IMR-90 (cell line): ENCODE results near the gene SYNRG. TPM values are rescaled to one million over a fixed set of nuclear protein-coding genes. Genes with fewer than 3 reads are reported as not detected.

Source experiments
- ATAC-seq: fragments of 200-7000 bp; cut with Tn5 transposase; 2 replicates; pipeline ENCODE4 v1.9.1; 2020; ENCODE audit warnings: low read depth, mild to moderate bottlenecking, moderate library complexity
- BruUV-seq: library from RNA; stranded (reverse); fragments of 400-500 nt; replicated peaks from 2 replicates; lab custom pipeline; 2021; lab: Mats Ljungman, UMichigan
- CTCF ChIA-PET: fragments of 300-600 bp; formaldehyde crosslinking; extraction: SDS; loops from one replicate; lab custom pipeline; 2021; ENCODE audit warnings: antibody characterized with exemption; lab: Yijun Ruan, JAX
- POLR2A ChIA-PET: fragments of 300-600 bp; sonication (Branson Sonifier 250); formaldehyde crosslinking; loops from one replicate; lab custom pipeline; 2022; ENCODE audit warnings: antibody characterized with exemption; ENCODE audit not compliant: unreplicated experiment; lab: Charles Lee
- DNase-seq: peaks from one replicate; pipeline ENCODE4 v3.0.0; 2013
- H2AFZ ChIP-seq: replicated peaks from 2 replicates; pipeline ENCODE3; 2013; ENCODE audit warnings: low read length, mild to moderate bottlenecking; ENCODE audit not compliant: poor library complexity
- H2AK5ac ChIP-seq: 2 replicates; pipeline ENCODE4 v1.6.1; 2013; ENCODE audit warnings: low read depth, low read length, inconsistent platforms
- H2AK9ac ChIP-seq: replicated peaks from 2 replicates; pipeline ENCODE3; 2013; ENCODE audit warnings: mild to moderate bottlenecking, low read depth, low read length, moderate library complexity; ENCODE audit not compliant: poor library complexity
- H2BK120ac ChIP-seq: 2 replicates; pipeline ENCODE4 v1.6.1; 2013; ENCODE audit warnings: low read depth, low read length, inconsistent platforms
- H2BK15ac ChIP-seq: 3 replicates; pipeline ENCODE4 v1.6.1; 2013; ENCODE audit warnings: low read depth, low read length, inconsistent platforms
- H2BK20ac ChIP-seq: 2 replicates; pipeline ENCODE4 v1.6.1; 2013; ENCODE audit warnings: low read depth, mild to moderate bottlenecking, inconsistent platforms, low read length, moderate library complexity
- H2BK5ac ChIP-seq: 2 replicates; pipeline ENCODE4 v1.6.1; 2013; ENCODE audit warnings: mild to moderate bottlenecking, low read depth, low read length, inconsistent platforms; ENCODE audit not compliant: poor library complexity, severe bottlenecking
- H3K14ac ChIP-seq: replicated peaks from 2 replicates; pipeline ENCODE4 v1.6.1; 2013; ENCODE audit warnings: low read depth, low read length, inconsistent platforms
- H3K18ac ChIP-seq: 2 replicates; pipeline ENCODE4 v1.6.1; 2013; ENCODE audit warnings: low read depth, low read length, control low read depth
- H3K23ac ChIP-seq: 2 replicates; pipeline ENCODE4 v1.6.1; 2013; ENCODE audit warnings: low read depth, low read length, inconsistent platforms
- H3K27ac ChIP-seq: 2 replicates; pipeline ENCODE4 v1.5.1; 2013; ENCODE audit warnings: mild to moderate bottlenecking, control low read depth, low read length; ENCODE audit not compliant: insufficient read depth
- H3K27me3 ChIP-seq: 2 replicates; pipeline ENCODE4 v1.6.1; 2013; ENCODE audit warnings: low read length; ENCODE audit not compliant: control insufficient read depth, insufficient read depth
- H3K36me3 ChIP-seq: 2 replicates; pipeline ENCODE4 v1.6.1; 2013; ENCODE audit warnings: low read length, mixed read lengths; ENCODE audit not compliant: control insufficient read depth, insufficient read depth
- H3K4ac ChIP-seq: 2 replicates; pipeline ENCODE4 v1.6.1; 2013; ENCODE audit warnings: low read depth, low read length, inconsistent platforms
- H3K4me1 ChIP-seq: 2 replicates; pipeline ENCODE4 v1.6.1; 2013; ENCODE audit warnings: low read length, mixed read lengths; ENCODE audit not compliant: control insufficient read depth, insufficient read depth
- H3K4me2 ChIP-seq: 2 replicates; pipeline ENCODE4 v1.6.1; 2013; ENCODE audit warnings: low read depth, mild to moderate bottlenecking, control low read depth, low read length, moderate library complexity
- H3K4me3 ChIP-seq: 2 replicates; pipeline ENCODE4 v1.5.1; 2013; ENCODE audit warnings: low read depth, mild to moderate bottlenecking, control low read depth, low read length, moderate library complexity; ENCODE audit not compliant: insufficient read depth
- H3K56ac ChIP-seq: 2 replicates; pipeline ENCODE4 v1.6.1; 2013; ENCODE audit warnings: low read length, inconsistent platforms; ENCODE audit not compliant: insufficient read depth; ENCODE audit errors: extremely low read depth
- H3K79me1 ChIP-seq, 2 experiments: 2 replicates each; pipeline ENCODE4 v1.6.1; 2013; ENCODE audit warnings: low read length in 2 of 2, inconsistent platforms in 1 of 2, low read depth in 1 of 2
- H3K9ac ChIP-seq: 2 replicates; pipeline ENCODE4 v1.6.1; 2013; ENCODE audit warnings: low read depth, low read length, control low read depth
- H3K9me1 ChIP-seq: 2 replicates; pipeline ENCODE4 v1.6.1; 2013; ENCODE audit warnings: low read length, inconsistent platforms; ENCODE audit not compliant: insufficient read depth
- H3K9me3 ChIP-seq: 2 replicates; pipeline ENCODE4 v1.6.1; 2013; ENCODE audit warnings: low read length; ENCODE audit not compliant: control insufficient read depth, insufficient read depth
- H4K20me1 ChIP-seq: 2 replicates; pipeline ENCODE4 v1.6.1; 2013; ENCODE audit warnings: low read length, inconsistent platforms; ENCODE audit not compliant: insufficient read depth
- H4K5ac ChIP-seq: 2 replicates; pipeline ENCODE4 v1.6.1; 2013; ENCODE audit warnings: mild to moderate bottlenecking, low read depth, low read length, control low read depth
- H4K8ac ChIP-seq, 2 experiments: 2 replicates each; pipeline ENCODE4 v1.6.1; 2013; ENCODE audit warnings: low read depth in 2 of 2, low read length in 2 of 2, control low read depth in 1 of 2, inconsistent platforms in 1 of 2
- H4K91ac ChIP-seq: 2 replicates; pipeline ENCODE4 v1.6.1; 2013; ENCODE audit warnings: low read depth, low read length, inconsistent platforms; ENCODE audit not compliant: insufficient read depth
- BHLHE40 ChIP-seq: fragments of 150-350 bp; IDR thresholded peaks from 2 replicates; pipeline ENCODE4 v1.6.1; 2016; ENCODE audit warnings: mild to moderate bottlenecking, low read depth, low read length
- CEBPB ChIP-seq: IDR thresholded peaks from 2 replicates; pipeline ENCODE4 v1.6.1; 2012; ENCODE audit warnings: low read depth, low read length, improper control_type of control experiment
- CHD1 ChIP-seq: IDR thresholded peaks from 2 replicates; pipeline ENCODE4 v1.6.1; 2012; ENCODE audit warnings: low read depth, low read length, improper control_type of control experiment
- CTCF ChIP-seq: conservative IDR thresholded peaks from 2 replicates; pipeline ENCODE4 v1.5.1; 2012; ENCODE audit warnings: mild to moderate bottlenecking, low read depth, low read length, improper control_type of control experiment
- ELK1 ChIP-seq: fragments of 150-350 bp; IDR thresholded peaks from 2 replicates; pipeline ENCODE4 v1.6.1; 2016; ENCODE audit warnings: low read depth, mild to moderate bottlenecking, low read length, moderate library complexity, borderline replicate concordance
- FOS ChIP-seq: fragments of 150-350 bp; IDR thresholded peaks from 2 replicates; pipeline ENCODE4 v1.6.1; 2016; ENCODE audit warnings: low read depth, low read length
- MAFK ChIP-seq: IDR thresholded peaks from 2 replicates; pipeline ENCODE4 v1.6.1; 2012; ENCODE audit warnings: low read depth, low read length, improper control_type of control experiment
- MAZ ChIP-seq: IDR thresholded peaks from 2 replicates; pipeline ENCODE4 v1.6.1; 2012; ENCODE audit warnings: low read depth, mild to moderate bottlenecking, low read length, improper control_type of control experiment, moderate library complexity, borderline replicate concordance
- MXI1 ChIP-seq: IDR thresholded peaks from 2 replicates; pipeline ENCODE4 v1.6.1; 2012; ENCODE audit warnings: low read depth, mild to moderate bottlenecking, low read length, moderate library complexity, borderline replicate concordance
- NFE2L2 ChIP-seq: fragments of 150-350 bp; IDR thresholded peaks from 2 replicates; pipeline ENCODE4 v1.6.1; 2016; ENCODE audit warnings: low read depth, mild to moderate bottlenecking, low read length
- POLR2A ChIP-seq: IDR thresholded peaks from 2 replicates; pipeline ENCODE4 v1.6.1; 2012; ENCODE audit warnings: mild to moderate bottlenecking, low read depth, low read length
- RAD21 ChIP-seq: IDR thresholded peaks from 2 replicates; pipeline ENCODE4 v1.6.1; 2012; ENCODE audit warnings: low read length, improper control_type of control experiment
- RCOR1 ChIP-seq: IDR thresholded peaks from 2 replicates; pipeline ENCODE4 v1.6.1; 2012; ENCODE audit warnings: mild to moderate bottlenecking, low read length, improper control_type of control experiment; ENCODE audit not compliant: insufficient replicate concordance
- RFX5 ChIP-seq: IDR thresholded peaks from 2 replicates; pipeline ENCODE4 v1.8.0; 2012; ENCODE audit warnings: low read depth, mild to moderate bottlenecking, low read length, moderate library complexity
- SMC3 ChIP-seq: fragments of 150-350 bp; IDR thresholded peaks from 2 replicates; pipeline ENCODE4 v1.6.1; 2016; ENCODE audit warnings: low read depth, mild to moderate bottlenecking, antibody characterized with exemption, low read length, moderate library complexity
- USF2 ChIP-seq: fragments of 150-350 bp; IDR thresholded peaks from 2 replicates; pipeline ENCODE4 v1.6.1; 2017; ENCODE audit warnings: mild to moderate bottlenecking, antibody characterized with exemption, low read length, low read depth
- WGBS, 2 experiments: methylation state at CpG; one replicate each; pipeline versions ENCODE4 v1.1.5 to v1.1.7; 2013; ENCODE audit warnings: missing lambda C conversion rate in 2 of 2; ENCODE audit not compliant: insufficient read length in 1 of 2; ENCODE audit errors: extremely low coverage in 2 of 2; 5-methylcytosine and 5-hydroxymethylcytosine counted together
- dilution Hi-C: fragments of 300-500 bp; cut with HindIII; formaldehyde crosslinking; loops from one replicate; pipeline ENCODE4 v1.14.3; 2018; ENCODE audit warnings: low sequenced_read_pairs; ENCODE audit not compliant: unreplicated experiment
- in situ Hi-C: fragments of 300-500 bp; cut with MboI; formaldehyde crosslinking; loops from 3 replicates; pipeline ENCODE4 v1.14.3; 2019; ENCODE audit warnings: low sequenced_read_pairs, inconsistent platforms, mixed read lengths
- intact Hi-C: fragments of 100-400 bp; cut with micrococcal nuclease; formaldehyde crosslinking; loops from 2 replicates; pipeline ENCODE4 v1.10.0; 2022
- polyA plus RNA-seq, 3 experiments: library from polyadenylated mRNA; depleted of rRNA; stranded (reverse); fragments of >200 nt; gene quantifications; 2 replicates each; pipeline ENCODE4 v1.2.3, GENCODE V29; 2012; ENCODE audit warnings: low replicate concordance in 1 of 3
- total RNA-seq: library from RNA; depleted of rRNA; stranded (reverse); fragments of >200 nt; gene quantifications from 2 replicates; pipeline ENCODE4 v1.2.3, GENCODE V29; 2012

SYNRG gene
- total and polyA plus RNA-seq, 2 of the 4 experiments (the other 2 are of a cell fraction) = 11.7 to 15.2 TPM

GRCh38 chr17:37567137-37567536 lies 42.1 kb downstream of the SYNRG start:
- Histone ChIP-seq H2BK15ac (no peak overlapping the region), H2BK5ac (no peak overlapping the region), H2BK120ac (no peak overlapping the region), H4K20me1 (peaks cover 3% of the 10 kb centered on the region; the same call in 1 of the 2 replicates), H3K4me1 (no peaks in the 10 kb centered on the region; the same call in 1 of the 2 replicates), H2AFZ (no peak overlapping the region), H3K9me3 (no peaks in the 10 kb centered on the region), H3K23ac (no peak overlapping the region), H3K36me3 (peaks cover 31% of the 10 kb centered on the region), H3K4me2 (no peak overlapping the region), H3K4me3 (no peak overlapping the region), H4K91ac (no peak overlapping the region), H3K14ac (no peak overlapping the region), H2AK9ac (no peak overlapping the region), H2AK5ac (no peak overlapping the region), H4K5ac (no peak overlapping the region), H3K9ac (no peak overlapping the region), H3K4ac (no peak overlapping the region), H4K8ac (no peak overlapping the region), H3K79me1 (peaks cover 3 to 14% of the 10 kb centered on the region in 2 experiments; a peak in 2 of 4 replicates), H3K18ac (no peak overlapping the region), H3K56ac (no peak overlapping the region), H3K27me3 (no peaks in the 10 kb centered on the region), H3K27ac (no peak overlapping the region), H2BK20ac (no peak overlapping the region), H3K9me1 (no peaks in the 10 kb centered on the region)
- POLR2A ChIA-PET = no interaction called here
- TF ChIP-seq MAFK (no peak), CTCF (no peak), CHD1 (no peak), ELK1 (no peak), FOS (no peak), NFE2L2 (no peak), RAD21 (no peak), CEBPB (no peak), POLR2A (no peak), MAZ (no peak), BHLHE40 (no peak), SMC3 (no peak), RFX5 (no peak), USF2 (no peak), MXI1 (no peak), RCOR1 (no peak)
- in situ Hi-C loops = no loop called here
- DNase-seq (no peak), ATAC-seq (no peak)
- no TSS peak for BruUV-seq
- dilution Hi-C loops = no loop called here
- CTCF ChIA-PET = no interaction called here
- WGBS, 2 experiments = no CpG with 5 or more reads among the region's 2 CpGs
- intact Hi-C loops = no loop called here
